HG03469 (cell line): Measurements from ENCODE around the gene EMC6.
A peak's percentile ranks its signal among the peaks of the same experiment; 100 is the strongest.

ENCODE experiments used
- ATAC-seq: cut with Tn5 transposase; IDR thresholded peaks from one replicate; pipeline ENCODE4 v1.9.1; 2021; ENCODE audit warnings: mild to moderate bottlenecking, moderate library complexity, moderate number of reproducible peaks; ENCODE audit not compliant: unreplicated experiment

The EMC6 gene

DNA sequence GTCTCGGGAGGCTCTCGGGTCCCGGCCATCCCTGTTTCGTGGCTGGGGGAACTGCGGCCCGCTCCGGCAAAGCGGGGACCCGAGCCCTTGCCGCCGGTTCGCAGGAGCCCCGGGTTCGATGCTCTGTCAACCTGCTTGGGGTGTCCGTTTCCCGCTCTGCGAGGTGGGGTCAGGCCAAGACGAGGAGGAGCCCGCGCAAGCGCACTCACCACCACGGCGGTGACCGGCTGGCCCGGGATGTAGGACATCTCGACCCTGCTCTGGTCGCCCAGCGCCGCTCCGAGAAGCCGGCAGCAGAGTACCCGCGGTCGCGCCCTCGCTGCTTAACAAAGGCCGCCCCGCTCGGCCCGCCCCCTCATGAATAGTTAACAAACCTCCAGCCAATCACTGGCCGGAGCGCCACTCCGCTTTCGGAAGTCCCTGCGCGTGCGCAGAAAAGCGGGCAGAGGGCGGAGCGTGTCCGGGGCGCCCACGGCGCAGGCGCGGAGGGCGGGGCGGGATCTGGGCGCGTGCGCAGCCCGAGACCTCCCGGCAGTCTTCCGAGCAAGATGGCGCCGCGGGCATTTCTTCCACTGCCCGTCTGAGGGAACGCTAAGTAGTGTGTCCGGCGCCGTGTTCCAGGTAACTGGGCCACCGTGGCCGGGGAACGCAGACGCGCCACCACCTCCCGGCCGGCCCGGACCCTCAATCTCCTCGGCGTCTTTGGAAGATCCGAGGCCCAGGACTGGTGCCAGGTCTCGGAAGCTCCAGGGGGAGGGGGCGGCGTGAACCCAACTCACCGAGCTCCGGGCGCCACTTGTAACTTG lies at the start of gene EMC6, which contains the start of gene TAX1BP3:
Gene EMC6 (plus strand): TSS at position 534 of the 806 bp plus-strand sequence. CDS start 335 bp downstream, outside the sequence.
Gene TAX1BP3 (minus strand): TSS at position 300 of the 806 bp plus-strand sequence. CDS start 52 bp downstream, at position 248.
- ATAC-seq: peak; percentile 72

GRCh38 chr17:3621146-3621720 lies 47.4 kb upstream of the EMC6 start:
- ATAC-seq: no peak

DNA sequence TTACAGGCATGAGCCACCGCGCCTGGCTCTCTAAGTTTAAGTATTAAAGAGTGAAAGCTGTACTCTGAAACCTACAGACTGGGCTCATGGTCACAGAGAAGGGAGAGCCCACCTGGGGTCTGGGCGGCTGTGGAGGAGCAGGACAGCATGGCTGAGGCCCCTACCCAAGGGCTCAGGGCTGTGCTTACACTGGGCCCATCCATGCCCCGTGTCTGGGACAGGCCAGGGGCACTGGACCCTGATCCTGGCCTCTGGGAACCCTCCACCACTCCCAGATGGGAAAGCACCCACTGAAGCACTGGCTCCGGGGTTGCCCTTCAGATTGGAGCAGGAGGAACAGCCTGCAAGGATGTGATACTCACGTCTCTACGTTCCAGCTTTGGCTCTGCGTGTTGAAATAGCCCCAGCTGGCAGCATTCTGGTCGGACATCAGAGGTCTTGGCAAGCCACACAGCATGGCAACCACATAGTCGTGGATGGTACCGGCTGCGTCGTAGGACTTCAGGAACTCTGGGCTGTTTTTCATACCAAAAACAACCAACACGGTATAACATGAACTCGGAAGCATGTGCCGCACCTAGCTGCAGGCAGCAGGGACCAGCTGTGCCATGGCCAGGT lies 45.5 kb upstream of the EMC6 start:
- no peak for ATAC-seq

DNA sequence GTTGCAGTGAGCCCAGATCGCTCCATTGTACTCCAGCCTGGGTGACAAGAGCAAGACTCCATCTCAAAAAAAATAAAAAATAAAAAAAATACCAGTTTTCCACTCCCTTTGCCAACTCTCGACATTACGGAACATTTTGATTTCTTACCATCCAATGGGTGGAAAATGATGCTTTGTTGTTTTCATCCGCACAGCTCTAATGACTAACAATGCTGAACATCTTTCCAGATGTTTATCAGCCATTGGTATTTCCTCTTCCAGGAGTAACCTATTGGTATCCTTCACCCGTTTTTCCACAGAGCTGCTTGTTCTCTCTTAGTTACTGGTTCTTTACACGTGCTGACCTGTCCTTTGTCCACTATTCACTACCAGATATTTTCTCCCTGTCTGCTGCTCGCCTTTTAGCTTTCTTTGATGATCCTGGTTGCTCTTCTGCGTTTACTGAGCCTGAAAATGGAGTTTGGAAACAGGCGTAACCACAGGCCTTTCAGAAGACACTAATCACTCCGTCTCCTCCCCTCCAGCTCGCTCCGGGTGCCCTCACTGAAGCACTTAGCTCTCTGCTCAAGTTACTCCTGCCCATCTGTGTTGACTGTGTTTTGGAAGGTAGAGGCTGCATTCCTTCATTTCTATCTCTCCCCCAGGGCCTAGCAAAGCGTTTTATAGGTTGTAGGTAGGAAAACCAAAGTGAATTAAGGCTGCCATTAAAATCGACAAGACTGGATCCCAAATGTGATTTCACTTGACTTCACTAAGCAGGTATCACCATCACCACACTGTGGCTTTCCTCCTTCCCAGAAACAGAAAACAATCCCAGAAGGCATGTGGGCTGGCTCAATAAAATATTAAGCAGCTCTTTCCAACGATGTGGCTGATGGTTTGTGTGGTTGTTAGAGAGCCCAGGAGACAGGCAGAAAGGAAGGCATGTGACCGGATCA lies 41.5 kb upstream of the EMC6 start:
- ATAC-seq: no peak

- no peak for ATAC-seq
Measured at GRCh38 chr17:3627769-3628167, 40.8 kb upstream of the EMC6 start.

DNA sequence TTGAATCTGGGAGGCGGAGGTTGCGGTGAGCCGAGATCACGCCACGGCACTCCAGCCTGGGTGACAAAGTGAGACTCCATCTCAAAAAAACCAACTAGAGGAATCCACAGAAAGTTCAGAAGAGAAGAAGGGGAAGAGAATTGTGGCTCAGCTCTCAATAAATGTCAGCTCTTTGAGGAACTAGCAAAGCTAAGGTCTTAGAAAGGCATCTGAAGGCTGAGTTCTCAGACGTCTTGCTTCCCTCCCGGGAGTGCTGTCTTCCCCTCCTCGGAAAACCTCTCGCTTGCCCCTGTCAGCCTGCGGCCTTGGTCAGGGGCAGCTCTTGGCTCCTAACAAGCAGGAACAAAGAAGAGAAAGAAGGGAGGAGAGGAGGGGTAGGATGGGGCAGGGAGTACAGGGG lies 37.8 kb upstream of the EMC6 start:
- ATAC-seq: no peak

DNA sequence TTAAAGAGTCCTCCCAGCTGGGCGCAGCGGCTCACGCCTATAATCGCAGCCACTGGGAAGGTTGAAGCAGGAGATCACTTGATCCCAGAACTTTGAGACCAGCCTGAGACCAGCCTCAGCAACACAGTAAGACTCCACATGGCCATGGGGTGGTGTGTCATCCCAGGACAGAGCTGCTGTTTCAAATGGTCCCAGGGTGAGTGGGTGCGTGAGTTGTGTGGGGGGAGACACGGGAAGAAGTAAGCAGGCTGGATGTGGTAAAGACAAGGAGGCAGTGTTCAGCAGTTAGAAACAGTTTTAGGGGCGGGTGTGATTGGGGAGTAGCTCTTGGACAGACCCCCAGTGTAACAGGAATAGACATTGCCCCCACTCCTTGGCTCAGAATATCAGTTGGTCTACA lies 36.3 kb upstream of the EMC6 start:
- ATAC-seq: no peak

GRCh38 chr17:3635474-3636153 lies 33.0 kb upstream of the EMC6 start:
- ATAC-seq: no peak

GRCh38 chr17:3636154-3636907 lies 32.3 kb upstream of the EMC6 start, which contains the start of the genes CTNS and SHPK:
Gene CTNS (plus strand): TSS chr17:3636760. CDS start chr17:3640207, 3,447 bp downstream.
Gene SHPK (minus strand): TSS chr17:3636250. CDS start chr17:3636219, 31 bp downstream.
- peak; percentile 67 for ATAC-seq

GRCh38 chr17:3636908-3637373 lies 31.7 kb upstream of the EMC6 start:
- ATAC-seq: peak; percentile 9

GRCh38 chr17:3639981-3640596 lies 28.5 kb upstream of the EMC6 start:
- no peak for ATAC-seq

GRCh38 chr17:3641014-3641413 lies 27.6 kb upstream of the EMC6 start:
- no peak for ATAC-seq

- no peak for ATAC-seq
Measured at GRCh38 chr17:3641717-3642486, 26.7 kb upstream of the EMC6 start.

DNA sequence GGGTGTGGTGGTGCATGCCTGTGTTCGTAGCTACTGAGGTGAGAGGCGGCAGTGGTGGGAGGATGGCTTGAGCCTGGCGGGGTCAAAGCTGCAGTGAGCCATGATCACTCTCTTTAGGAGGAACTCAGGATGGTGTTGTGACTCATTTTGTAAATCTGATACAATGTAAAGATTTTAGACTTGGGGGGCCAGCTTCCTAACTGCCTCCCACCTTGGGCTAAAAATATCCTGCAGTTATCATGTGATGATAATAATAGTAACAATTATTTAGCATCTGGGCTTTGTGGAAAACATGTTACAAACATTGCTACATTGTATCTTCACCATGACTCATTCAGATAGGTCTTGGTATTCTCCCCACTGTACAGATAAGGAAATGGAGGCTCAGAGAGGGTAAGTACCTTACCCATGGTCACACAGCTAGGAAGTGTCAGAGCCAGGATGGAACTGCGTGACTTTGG lies 24.7 kb upstream of the EMC6 start:
- ATAC-seq: no peak

- ATAC-seq: no peak
Measured at GRCh38 chr17:3645310-3645709, 23.3 kb upstream of the EMC6 start.

DNA sequence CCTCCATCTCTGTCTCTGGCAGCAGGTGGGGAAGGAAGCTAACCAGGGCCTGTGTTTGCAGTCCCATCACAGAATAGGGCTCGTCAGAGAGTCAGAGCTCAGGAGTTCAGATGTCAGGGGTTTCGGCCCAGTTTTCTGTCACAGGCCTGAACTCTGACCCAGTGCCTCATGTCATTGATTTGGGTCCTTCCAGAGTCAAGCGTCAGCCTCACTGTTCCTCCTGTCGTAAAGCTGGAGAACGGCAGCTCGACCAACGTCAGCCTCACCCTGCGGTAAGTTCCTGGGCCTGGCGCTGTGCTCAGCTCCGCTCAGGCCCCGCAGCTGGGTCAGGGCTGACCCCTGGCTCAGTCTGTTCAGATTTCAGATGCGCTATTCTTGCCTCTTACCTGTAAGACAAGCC lies 21.4 kb upstream of the EMC6 start:
- ATAC-seq: no peak

DNA sequence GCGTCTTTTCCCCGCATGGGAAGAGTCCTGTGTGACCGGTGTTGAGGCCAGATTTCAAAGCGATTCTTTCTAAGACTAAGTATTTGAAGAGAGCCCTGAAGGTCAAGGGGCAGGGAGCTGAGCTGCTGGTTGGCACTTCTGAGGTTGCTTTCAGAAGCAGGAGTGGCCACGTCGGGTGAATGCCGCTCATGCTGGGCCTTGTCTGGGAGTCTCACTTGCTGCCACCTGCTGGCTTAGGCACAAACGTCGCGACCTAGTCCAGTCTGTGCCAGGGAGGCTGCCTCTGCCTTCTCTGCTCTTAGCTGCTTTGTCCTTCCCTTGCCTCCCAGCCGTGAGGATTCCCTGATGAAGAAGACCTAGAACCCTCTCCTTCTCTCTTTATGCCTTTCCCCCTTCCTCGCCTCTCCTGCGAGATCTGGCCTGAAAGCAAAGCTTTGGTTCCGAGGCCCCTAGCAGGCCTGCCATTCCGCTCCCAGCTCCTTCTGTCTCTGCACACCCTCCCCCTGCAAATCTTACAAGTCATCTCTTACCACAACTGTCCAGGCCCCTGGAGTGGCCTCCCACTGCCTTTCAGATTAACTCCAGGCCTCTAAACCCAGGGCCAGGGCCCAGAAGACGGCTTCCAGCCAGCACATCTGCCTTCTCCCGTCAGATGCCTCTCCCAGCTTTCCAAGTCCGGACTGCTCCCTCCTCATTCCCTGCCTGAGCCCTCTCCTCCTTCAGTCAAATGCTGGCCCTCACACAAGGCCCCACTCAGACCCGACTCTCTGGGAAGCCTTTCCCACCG lies 20.6 kb upstream of the EMC6 start:
- no peak for ATAC-seq
